WTC11 (cell line): Measurements from ENCODE around the gene DOP1B. TPM values are rescaled to one million over a fixed set of nuclear protein-coding genes. Genes with fewer than 3 reads are reported as not detected.
A peak's percentile ranks its signal among the peaks of the same experiment; 100 is the strongest.

Experiments used
- ATAC-seq: fragments of 200-7000 bp; cut with Tn5 transposase; 2 replicates; pipeline ENCODE4 v1.10.0; 2021; ENCODE audit warnings: mild to moderate bottlenecking, moderate library complexity
- Bru-seq: library from RNA; stranded (reverse); fragments of 400-500 nt; gene quantifications from one replicate; lab custom pipeline; 2021; lab: Mats Ljungman, UMichigan
- CTCF ChIA-PET: fragments of 300-600 bp; sonication (Branson Sonifier 250); formaldehyde crosslinking; loops from one replicate; lab custom pipeline; 2021; ENCODE audit warnings: antibody characterized with exemption; lab: Charles Lee
- POLR2A ChIA-PET: fragments of 350-600 bp; sonication (Branson Sonifier 250); formaldehyde crosslinking; loops from one replicate; lab custom pipeline; 2021; ENCODE audit warnings: antibody characterized with exemption; lab: Charles Lee
- DNase-seq: peaks from one replicate; pipeline ENCODE4 v3.0.0; 2021; ENCODE audit warnings: low spot score
- H3K27ac Mint-ChIP-seq: 2 replicates; pipeline ENCODE4 v1.8.0; 2021; ENCODE audit warnings: mixed read lengths
- H3K27me3 Mint-ChIP-seq: 2 replicates; pipeline ENCODE4 v1.8.0; 2021; ENCODE audit warnings: low read depth, mild to moderate bottlenecking, moderate library complexity, mixed read lengths
- H3K36me3 Mint-ChIP-seq: 2 replicates; pipeline ENCODE4 v1.8.0; 2021; ENCODE audit warnings: mixed read lengths
- H3K4me1 Mint-ChIP-seq: 2 replicates; pipeline ENCODE4 v1.8.0; 2022; ENCODE audit warnings: mixed read lengths
- H3K4me3 Mint-ChIP-seq: 2 replicates; pipeline ENCODE4 v1.8.0; 2021; ENCODE audit warnings: mild to moderate bottlenecking, moderate library complexity, mixed read lengths
- H3K9me3 Mint-ChIP-seq: 2 replicates; pipeline ENCODE4 v1.8.0; 2021; ENCODE audit warnings: mixed read lengths
- ATF1 ChIP-seq: sonication (generic); formaldehyde crosslinking; IDR thresholded peaks from 2 replicates; pipeline ENCODE4 v1.8.1; 2023; ENCODE audit warnings: mild to moderate bottlenecking, moderate library complexity, missing genetic modification reagents
- CREM ChIP-seq: sonication (generic); formaldehyde crosslinking; IDR thresholded peaks from 2 replicates; pipeline ENCODE4 v1.8.1; 2022; ENCODE audit warnings: mild to moderate bottlenecking, missing genetic modification reagents, moderate library complexity
- ELF4 ChIP-seq: sonication (generic); formaldehyde crosslinking; IDR thresholded peaks from 2 replicates; pipeline ENCODE4 v1.8.1; 2022; ENCODE audit warnings: low read depth, mild to moderate bottlenecking, moderate library complexity, missing genetic modification reagents
- ETV6 ChIP-seq: sonication (generic); formaldehyde crosslinking; IDR thresholded peaks from 2 replicates; pipeline ENCODE4 v1.8.1; 2022; ENCODE audit warnings: mild to moderate bottlenecking, missing genetic modification reagents
- FOXJ3 ChIP-seq: sonication (generic); formaldehyde crosslinking; IDR thresholded peaks from 2 replicates; pipeline ENCODE4 v1.9.0; 2021; ENCODE audit warnings: missing genetic modification reagents, mild to moderate bottlenecking, borderline replicate concordance
- FOXK1 ChIP-seq: sonication (generic); formaldehyde crosslinking; IDR thresholded peaks from 2 replicates; pipeline ENCODE4 v1.8.0; 2022; ENCODE audit warnings: mild to moderate bottlenecking, moderate library complexity, missing genetic modification reagents
- FOXP1 ChIP-seq: sonication (generic); formaldehyde crosslinking; IDR thresholded peaks from 2 replicates; pipeline ENCODE4 v1.8.0; 2022; ENCODE audit warnings: missing genetic modification reagents, mild to moderate bottlenecking, moderate library complexity, borderline replicate concordance
- GRHL2 ChIP-seq: fragments of 250-450 bp; sonication (Bioruptor Pico); IDR thresholded peaks from 2 replicates; pipeline ENCODE4 v1.8.0; 2022; ENCODE audit warnings: mild to moderate bottlenecking, moderate library complexity; ENCODE audit not compliant: insufficient replicate concordance, severe bottlenecking
- JUN ChIP-seq: sonication (generic); formaldehyde crosslinking; IDR thresholded peaks from 2 replicates; pipeline ENCODE4 v1.8.0; 2023; ENCODE audit warnings: mild to moderate bottlenecking, missing genetic modification reagents
- NFYB ChIP-seq: sonication (generic); formaldehyde crosslinking; conservative IDR thresholded peaks from 2 replicates; pipeline ENCODE4 v1.8.0; 2022; ENCODE audit warnings: low read depth, missing genetic modification reagents
- RELA ChIP-seq: sonication (generic); formaldehyde crosslinking; IDR thresholded peaks from 2 replicates; pipeline ENCODE4 v1.8.1; 2022; ENCODE audit warnings: missing genetic modification reagents, mild to moderate bottlenecking, borderline replicate concordance
- SP1 ChIP-seq: sonication (generic); formaldehyde crosslinking; conservative IDR thresholded peaks from 2 replicates; pipeline ENCODE4 v1.8.1; 2022; ENCODE audit warnings: missing genetic modification reagents
- ZNF317 ChIP-seq: sonication (generic); formaldehyde crosslinking; IDR thresholded peaks from 2 replicates; pipeline ENCODE4 v1.8.1; 2023; ENCODE audit warnings: low read depth, mild to moderate bottlenecking, moderate library complexity, missing genetic modification reagents, borderline replicate concordance
- long read RNA-seq, 3 experiments: library from RNA in 1 of 3; library from capped mRNA in 1 of 3; library from polyadenylated mRNA in 1 of 3; unstranded in 2 of 3; stranded (forward) in 1 of 3; transcript quantifications; one replicate each; pipeline ENCODE4 v2.0.0, GENCODE V29; 2021
- total RNA-seq: library from RNA; stranded (reverse); gene quantifications from 3 replicates; pipeline ENCODE4 v1.2.3, GENCODE V29; 2021
- TF ChIP-seq, protein P1 (sequence below): sonication (generic); formaldehyde crosslinking; IDR thresholded peaks from 2 replicates; pipeline ENCODE4 v1.8.0; 2022; ENCODE audit warnings: mild to moderate bottlenecking, missing genetic modification reagents
- TF ChIP-seq, protein P2 (sequence below): sonication (generic); formaldehyde crosslinking; IDR thresholded peaks from 2 replicates; pipeline ENCODE4 v1.8.1; 2022; ENCODE audit warnings: mild to moderate bottlenecking, moderate library complexity, missing genetic modification reagents
- TF ChIP-seq, protein P3 (sequence below): sonication (generic); formaldehyde crosslinking; IDR thresholded peaks from 2 replicates; pipeline ENCODE4 v1.8.1; 2023; ENCODE audit warnings: mild to moderate bottlenecking, moderate library complexity, missing genetic modification reagents
- TF ChIP-seq, protein P4 (sequence below): sonication (generic); formaldehyde crosslinking; IDR thresholded peaks from 2 replicates; pipeline ENCODE4 v1.8.1; 2022; ENCODE audit warnings: missing genetic modification reagents, borderline replicate concordance

The DOP1B gene, protein sequence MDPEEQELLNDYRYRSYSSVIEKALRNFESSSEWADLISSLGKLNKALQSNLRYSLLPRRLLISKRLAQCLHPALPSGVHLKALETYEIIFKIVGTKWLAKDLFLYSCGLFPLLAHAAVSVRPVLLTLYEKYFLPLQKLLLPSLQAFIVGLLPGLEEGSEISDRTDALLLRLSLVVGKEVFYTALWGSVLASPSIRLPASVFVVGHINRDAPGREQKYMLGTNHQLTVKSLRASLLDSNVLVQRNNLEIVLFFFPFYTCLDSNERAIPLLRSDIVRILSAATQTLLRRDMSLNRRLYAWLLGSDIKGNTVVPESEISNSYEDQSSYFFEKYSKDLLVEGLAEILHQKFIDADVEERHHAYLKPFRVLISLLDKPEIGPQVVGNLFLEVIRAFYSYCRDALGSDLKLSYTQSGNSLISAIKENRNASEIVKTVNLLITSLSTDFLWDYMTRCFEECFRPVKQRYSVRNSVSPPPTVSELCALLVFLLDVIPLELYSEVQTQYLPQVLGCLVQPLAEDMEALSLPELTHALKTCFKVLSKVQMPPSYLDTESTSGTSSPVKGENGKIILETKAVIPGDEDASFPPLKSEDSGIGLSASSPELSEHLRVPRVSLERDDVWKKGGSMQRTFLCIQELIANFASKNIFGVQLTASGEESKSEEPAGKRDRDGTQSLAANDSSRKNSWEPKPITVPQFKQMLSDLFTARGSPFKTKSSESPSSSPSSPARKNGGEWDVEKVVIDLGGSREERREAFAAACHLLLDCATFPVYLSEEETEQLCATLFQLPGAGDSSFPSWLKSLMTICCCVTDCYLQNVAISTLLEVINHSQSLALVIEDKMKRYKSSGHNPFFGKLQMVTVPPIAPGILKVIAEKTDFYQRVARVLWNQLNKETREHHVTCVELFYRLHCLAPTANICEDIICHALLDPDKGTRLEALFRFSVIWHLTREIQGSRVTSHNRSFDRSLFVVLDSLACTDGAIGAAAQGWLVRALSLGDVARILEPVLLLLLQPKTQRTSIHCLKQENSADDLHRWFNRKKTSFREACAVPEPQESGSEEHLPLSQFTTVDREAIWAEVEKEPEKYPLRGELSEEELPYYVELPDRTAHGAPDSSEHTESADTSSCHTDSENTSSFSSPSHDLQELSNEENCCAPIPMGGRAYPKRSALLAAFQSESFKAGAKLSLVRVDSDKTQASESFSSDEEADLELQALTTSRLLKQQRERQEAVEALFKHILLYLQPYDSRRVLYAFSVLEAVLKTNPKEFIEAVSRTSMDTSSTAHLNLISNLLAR (N-terminal part only)
- total RNA-seq, result 8.3 to 11.4 TPM (median 9.1 TPM) in 3 replicates
- percentile 41 among the genes with signal in this experiment for Bru-seq, nascent RNA
- long read RNA-seq, experiment 1, partial matches to known transcripts, result 5 of 21 reads
- long read RNA-seq, experiment 1, other reads (novel, unspliced or antisense), result 16 of 21 reads
- long read RNA-seq, experiment 2, partial matches to known transcripts, result 5 of 7 reads
- long read RNA-seq, experiment 2, other reads (novel, unspliced or antisense), result 2 of 7 reads
- long read RNA-seq, experiment 3, partial matches to known transcripts, result 0 of 1 reads
- long read RNA-seq, experiment 3, other reads (novel, unspliced or antisense), result 1 of 1 reads

DNA sequence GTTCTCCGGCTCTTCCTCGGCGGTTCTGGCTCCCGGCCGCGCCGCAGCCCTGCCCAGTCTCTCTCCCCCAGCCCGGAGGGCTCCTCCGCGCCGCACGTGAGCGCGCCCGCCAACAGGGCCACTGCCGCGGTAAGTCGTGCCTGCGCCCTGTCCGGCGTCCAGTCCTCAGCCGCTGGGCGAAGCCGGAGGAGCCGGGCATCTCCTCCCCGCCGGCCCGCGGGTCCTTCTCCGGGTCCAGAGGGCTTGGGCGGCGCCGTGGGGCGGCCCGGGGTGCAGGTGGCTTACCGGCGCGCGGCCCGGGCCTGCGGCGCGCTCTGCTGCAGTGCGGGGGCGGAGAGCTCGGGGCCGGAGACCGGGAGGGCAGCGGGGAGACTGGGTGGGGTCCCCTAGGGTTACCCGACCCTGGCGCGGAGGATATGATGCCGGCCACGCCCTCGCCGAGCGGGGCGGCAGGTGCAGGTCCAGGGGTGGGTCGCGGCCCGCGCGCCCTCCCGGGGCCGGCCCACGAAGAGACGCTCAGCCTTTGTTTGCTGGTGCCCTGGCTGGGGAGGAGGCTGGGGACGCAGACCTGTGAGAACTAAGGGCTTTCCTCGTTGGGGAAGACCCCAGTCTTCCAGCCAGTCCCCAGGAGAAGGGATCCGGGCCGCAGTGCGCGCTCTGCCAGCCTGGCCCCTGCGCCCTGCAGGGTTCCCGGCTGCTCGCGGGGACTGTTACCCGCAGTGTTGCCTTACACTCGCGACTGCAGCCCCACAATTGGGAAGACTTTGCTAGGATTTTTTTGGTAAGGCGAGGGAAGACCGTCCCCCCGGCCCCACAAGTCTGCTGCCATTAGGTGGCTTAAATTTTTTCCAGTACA, at the start of gene DOP1B:
Gene DOP1B, plus strand, starts transcription at position 10 of the 856 bp plus-strand sequence. CDS start 7,910 bp downstream, outside the sequence.
- Mint-ChIP-seq H3K4me1 (peaks cover 9% of the 10 kb centered on the region), H3K9me3 (peaks cover 5% of the 10 kb centered on the region; the same call in 1 of the 2 replicates)
- CTCF ChIA-PET, result interaction anchor here (1.9 kb wide), 1 partner anchor 163 kb away, joined by 5 read pairs; the partner anchor contains the start of gene MORC3
- ATAC-seq (peak; percentile 0), DNase-seq (peak; percentile 45)
- TF ChIP-seq ETV6 (CRISPR knock-in tag), result 0 out of 2 replicates have a peak, but pooled peaks have one; percentile 39
- TF ChIP-seq FOXP1 (CRISPR knock-in tag), result peak; percentile 47
- TF ChIP-seq SP1 (CRISPR knock-in tag), result 0 out of 2 replicates have a peak, but pooled peaks have one; percentile 2
- 0 out of 2 replicates have a peak, but pooled peaks have one; percentile 71 for TF ChIP-seq ELF4 (CRISPR knock-in tag)
- TF ChIP-seq, protein P1, sequence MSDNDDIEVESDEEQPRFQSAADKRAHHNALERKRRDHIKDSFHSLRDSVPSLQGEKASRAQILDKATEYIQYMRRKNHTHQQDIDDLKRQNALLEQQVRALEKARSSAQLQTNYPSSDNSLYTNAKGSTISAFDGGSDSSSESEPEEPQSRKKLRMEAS (CRISPR knock-in tag), result no peak
- 0 out of 2 replicates have a peak, but pooled peaks have one; percentile 67 for TF ChIP-seq ATF1
- TF ChIP-seq, protein P2, sequence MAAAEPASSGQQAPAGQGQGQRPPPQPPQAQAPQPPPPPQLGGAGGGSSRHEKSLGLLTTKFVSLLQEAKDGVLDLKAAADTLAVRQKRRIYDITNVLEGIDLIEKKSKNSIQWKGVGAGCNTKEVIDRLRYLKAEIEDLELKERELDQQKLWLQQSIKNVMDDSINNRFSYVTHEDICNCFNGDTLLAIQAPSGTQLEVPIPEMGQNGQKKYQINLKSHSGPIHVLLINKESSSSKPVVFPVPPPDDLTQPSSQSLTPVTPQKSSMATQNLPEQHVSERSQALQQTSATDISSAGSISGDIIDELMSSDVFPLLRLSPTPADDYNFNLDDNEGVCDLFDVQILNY (CRISPR knock-in tag), result peak; percentile 74; the same call in 1 of the 2 replicates
- 0 out of 2 replicates have a peak, but pooled peaks have one; percentile 31 for TF ChIP-seq ZNF317 (CRISPR knock-in tag)
- peak; percentile 73 for TF ChIP-seq CREM (CRISPR knock-in tag)
- no peak for TF ChIP-seq FOXK1
- no peak for TF ChIP-seq FOXJ3 (CRISPR knock-in tag)
- TF ChIP-seq, protein P3, sequence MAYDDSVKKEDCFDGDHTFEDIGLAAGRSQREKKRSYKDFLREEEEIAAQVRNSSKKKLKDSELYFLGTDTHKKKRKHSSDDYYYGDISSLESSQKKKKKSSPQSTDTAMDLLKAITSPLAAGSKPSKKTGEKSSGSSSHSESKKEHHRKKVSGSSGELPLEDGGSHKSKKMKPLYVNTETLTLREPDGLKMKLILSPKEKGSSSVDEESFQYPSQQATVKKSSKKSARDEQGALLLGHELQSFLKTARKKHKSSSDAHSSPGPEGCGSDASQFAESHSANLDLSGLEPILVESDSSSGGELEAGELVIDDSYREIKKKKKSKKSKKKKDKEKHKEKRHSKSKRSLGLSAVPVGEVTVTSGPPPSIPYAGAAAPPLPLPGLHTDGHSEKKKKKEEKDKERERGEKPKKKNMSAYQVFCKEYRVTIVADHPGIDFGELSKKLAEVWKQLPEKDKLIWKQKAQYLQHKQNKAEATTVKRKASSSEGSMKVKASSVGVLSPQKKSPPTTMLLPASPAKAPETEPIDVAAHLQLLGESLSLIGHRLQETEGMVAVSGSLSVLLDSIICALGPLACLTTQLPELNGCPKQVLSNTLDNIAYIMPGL (CRISPR knock-in tag), result peak; percentile 93
- TF ChIP-seq, all 79 proteins: peak for 9
- POLR2A ChIA-PET, result interaction anchor here (1.0 kb wide), 1 partner anchor 24 kb away, joined by 7 read pairs; no protein-coding TSS in a partner anchor
- no peak within 1 kb of the TSS for H3K27ac Mint-ChIP-seq
- no peaks in the 10 kb centered on the region for H3K36me3 Mint-ChIP-seq
- peak within 1 kb of the TSS; percentile 73 for H3K4me3 Mint-ChIP-seq
- peaks cover 38% of the 10 kb centered on the region for H3K27me3 Mint-ChIP-seq

DNA sequence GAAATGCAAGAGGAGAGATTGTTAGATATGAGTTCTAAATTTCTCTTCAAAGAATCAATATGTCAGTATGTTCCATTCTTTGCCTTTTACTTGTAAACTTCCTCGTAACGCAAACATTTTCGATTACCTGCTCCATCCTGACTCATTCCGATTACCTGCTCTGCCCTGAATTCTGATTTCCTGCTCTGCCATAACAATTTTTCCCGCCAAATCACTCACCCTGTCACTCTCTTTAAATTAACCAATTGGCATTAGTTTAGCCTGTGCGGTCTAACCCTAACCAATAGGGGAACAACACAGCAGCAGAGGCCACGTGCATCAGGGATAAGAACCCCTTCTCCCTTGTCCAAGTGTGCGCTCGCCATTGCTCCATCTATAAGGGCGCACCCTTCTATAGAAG, 46.8 kb upstream of the DOP1B start:
- DNase-seq (no peak), ATAC-seq (no peak)
- CTCF ChIA-PET, result interaction anchor here (0.6 to 1.3 kb wide), 2 partner anchors 50 to 215 kb away, joined by 3 read pairs; partner anchors contain the start of gene SETD4
- H3K4me3 Mint-ChIP-seq, result no peak overlapping the region
- H3K4me1 Mint-ChIP-seq, result peaks cover 81% of the 10 kb centered on the region
- H3K27me3 Mint-ChIP-seq, result no peaks in the 10 kb centered on the region
- H3K36me3 Mint-ChIP-seq, result peaks cover 54% of the 10 kb centered on the region
- no peaks in the 10 kb centered on the region for H3K9me3 Mint-ChIP-seq
- POLR2A ChIA-PET, result no interaction called here
- H3K27ac Mint-ChIP-seq, result peak overlapping the region; percentile 17
- TF ChIP-seq NFYB (CRISPR knock-in tag) (no peak), GRHL2 (no peak), RELA (CRISPR knock-in tag) (no peak), JUN (no peak), ELF4 (CRISPR knock-in tag) (no peak)
- TF ChIP-seq, protein P4, sequence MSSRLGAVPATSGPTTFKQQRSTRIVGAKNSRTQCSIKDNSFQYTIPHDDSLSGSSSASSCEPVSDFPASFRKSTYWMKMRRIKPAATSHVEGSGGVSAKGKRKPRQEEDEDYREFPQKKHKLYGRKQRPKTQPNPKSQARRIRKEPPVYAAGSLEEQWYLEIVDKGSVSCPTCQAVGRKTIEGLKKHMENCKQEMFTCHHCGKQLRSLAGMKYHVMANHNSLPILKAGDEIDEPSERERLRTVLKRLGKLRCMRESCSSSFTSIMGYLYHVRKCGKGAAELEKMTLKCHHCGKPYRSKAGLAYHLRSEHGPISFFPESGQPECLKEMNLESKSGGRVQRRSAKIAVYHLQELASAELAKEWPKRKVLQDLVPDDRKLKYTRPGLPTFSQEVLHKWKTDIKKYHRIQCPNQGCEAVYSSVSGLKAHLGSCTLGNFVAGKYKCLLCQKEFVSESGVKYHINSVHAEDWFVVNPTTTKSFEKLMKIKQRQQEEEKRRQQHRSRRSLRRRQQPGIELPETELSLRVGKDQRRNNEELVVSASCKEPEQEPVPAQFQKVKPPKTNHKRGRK, result no peak
